Measurements from ENCODE around the gene RRP9. TPM values are rescaled to one million over a fixed set of nuclear protein-coding genes. Genes with fewer than 3 reads are reported as not detected.

RRP9 gene
- total RNA-seq, 1 donor from 2014 or later = 15.6 TPM

DNA sequence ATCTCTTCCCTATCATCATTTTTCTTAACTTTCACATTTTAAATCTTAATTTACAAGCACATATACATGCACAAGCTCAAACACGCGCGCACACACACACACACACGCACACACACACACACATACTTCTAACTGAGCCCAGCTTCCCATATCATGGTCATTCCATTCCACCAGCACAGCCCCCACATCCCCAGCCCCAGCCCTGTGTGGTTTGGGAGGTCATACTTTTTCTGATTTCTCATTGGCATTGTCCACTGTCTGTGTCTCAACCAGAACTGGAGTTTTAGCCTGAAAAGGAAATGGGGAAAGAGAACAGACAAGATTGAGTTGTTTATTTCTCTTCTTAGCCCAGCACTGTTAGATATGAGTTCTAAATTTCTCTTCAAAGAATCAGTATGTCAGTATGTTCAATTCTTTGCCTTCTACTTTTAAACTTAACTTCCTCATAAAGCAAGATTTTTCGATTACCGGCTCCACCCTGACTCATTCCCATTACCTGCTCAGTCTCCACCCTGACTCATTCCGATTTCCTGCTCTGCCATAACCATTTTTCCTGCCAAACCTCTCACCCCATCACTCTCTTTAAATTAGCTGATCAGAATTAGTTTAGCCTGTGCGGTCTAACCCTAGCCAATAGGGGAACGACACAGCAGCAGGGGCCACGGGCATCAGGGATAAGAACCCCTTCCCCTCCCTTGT is 44.9 kb downstream of the RRP9 start:
- H3K4me3 Mint-ChIP-seq (ENCODE audit: unreplicated experiment) = no peak overlapping the region
- H3K9me3 Mint-ChIP-seq (ENCODE audit: unreplicated experiment) = peaks cover 4% of the 10 kb centered on the region
- H3K4me1 Mint-ChIP-seq (ENCODE audit: low read depth, unreplicated experiment) = no peaks in the 10 kb centered on the region
- DNase-seq = no peak
- peaks cover 2% of the 10 kb centered on the region for H3K27me3 Mint-ChIP-seq (ENCODE audit: unreplicated experiment)
- TF ChIP-seq, protein P1, sequence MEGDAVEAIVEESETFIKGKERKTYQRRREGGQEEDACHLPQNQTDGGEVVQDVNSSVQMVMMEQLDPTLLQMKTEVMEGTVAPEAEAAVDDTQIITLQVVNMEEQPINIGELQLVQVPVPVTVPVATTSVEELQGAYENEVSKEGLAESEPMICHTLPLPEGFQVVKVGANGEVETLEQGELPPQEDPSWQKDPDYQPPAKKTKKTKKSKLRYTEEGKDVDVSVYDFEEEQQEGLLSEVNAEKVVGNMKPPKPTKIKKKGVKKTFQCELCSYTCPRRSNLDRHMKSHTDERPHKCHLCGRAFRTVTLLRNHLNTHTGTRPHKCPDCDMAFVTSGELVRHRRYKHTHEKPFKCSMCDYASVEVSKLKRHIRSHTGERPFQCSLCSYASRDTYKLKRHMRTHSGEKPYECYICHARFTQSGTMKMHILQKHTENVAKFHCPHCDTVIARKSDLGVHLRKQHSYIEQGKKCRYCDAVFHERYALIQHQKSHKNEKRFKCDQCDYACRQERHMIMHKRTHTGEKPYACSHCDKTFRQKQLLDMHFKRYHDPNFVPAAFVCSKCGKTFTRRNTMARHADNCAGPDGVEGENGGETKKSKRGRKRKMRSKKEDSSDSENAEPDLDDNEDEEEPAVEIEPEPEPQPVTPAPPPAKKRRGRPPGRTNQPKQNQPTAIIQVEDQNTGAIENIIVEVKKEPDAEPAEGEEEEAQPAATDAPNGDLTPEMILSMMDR (IDR thresholded peaks at IDR 0.05; ENCODE audit: partially characterized antibody, unreplicated experiment) = no peak
- no peak overlapping the region for H3K27ac Mint-ChIP-seq (ENCODE audit: unreplicated experiment)
- H3K36me3 Mint-ChIP-seq (ENCODE audit: unreplicated experiment) = peaks cover 11% of the 10 kb centered on the region

DNA sequence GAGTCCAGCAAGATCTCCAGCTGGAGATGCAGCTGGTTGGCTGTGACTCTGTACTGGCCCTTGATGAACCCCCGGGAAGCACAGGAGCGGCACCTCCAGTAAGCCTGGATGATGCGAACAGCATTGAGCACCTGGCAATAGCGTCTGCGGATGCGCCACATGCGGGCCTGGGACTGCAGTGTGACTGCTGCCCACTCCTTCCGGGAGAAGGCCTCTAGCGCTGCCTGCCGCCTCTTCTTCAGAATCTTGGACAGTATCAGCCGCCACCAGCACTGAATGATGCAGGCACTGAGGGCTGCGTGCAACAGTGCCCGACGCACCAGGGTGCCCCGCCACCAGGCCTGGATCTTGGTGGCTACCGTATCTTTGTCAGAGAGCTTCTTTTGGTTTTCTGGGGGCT is 46.8 kb downstream of the RRP9 start:
- peaks cover 4% of the 10 kb centered on the region for H3K9me3 Mint-ChIP-seq (ENCODE audit: unreplicated experiment)
- peaks cover 11% of the 10 kb centered on the region for H3K36me3 Mint-ChIP-seq (ENCODE audit: unreplicated experiment)

DNA sequence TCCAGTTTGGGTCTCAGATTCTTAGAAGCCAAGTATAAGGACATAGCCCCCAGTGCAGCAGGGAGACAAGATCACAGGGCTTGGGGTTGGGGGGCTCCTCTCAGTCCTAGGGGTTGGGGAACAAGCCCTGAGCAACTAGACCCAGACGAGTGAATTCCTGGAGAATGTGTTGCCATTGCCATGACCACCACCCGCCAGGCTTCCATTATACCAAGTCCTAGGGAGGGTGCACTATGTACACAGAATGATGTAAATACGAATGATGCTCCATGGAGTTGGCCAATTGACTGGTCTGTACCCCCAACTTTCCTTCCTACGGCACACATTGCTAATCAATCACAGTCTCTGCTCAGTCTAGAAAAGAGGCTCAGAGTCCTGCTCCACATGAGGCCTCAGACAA is 47.3 kb downstream of the RRP9 start:
- no peak overlapping the region for H3K27ac Mint-ChIP-seq (ENCODE audit: unreplicated experiment)
- peaks cover 4% of the 10 kb centered on the region for H3K9me3 Mint-ChIP-seq (ENCODE audit: unreplicated experiment)
- TF ChIP-seq, protein P1 (IDR thresholded peaks at IDR 0.05; ENCODE audit: partially characterized antibody, unreplicated experiment) = no peak
- no peak overlapping the region for H3K4me3 Mint-ChIP-seq (ENCODE audit: unreplicated experiment)
- DNase-seq = no peak
- H3K36me3 Mint-ChIP-seq (ENCODE audit: unreplicated experiment) = peaks cover 11% of the 10 kb centered on the region
- H3K27me3 Mint-ChIP-seq (ENCODE audit: unreplicated experiment) = peaks cover 2% of the 10 kb centered on the region
- no peaks in the 10 kb centered on the region for H3K4me1 Mint-ChIP-seq (ENCODE audit: low read depth, unreplicated experiment)

More for the DNA sequence above, 46.8 kb downstream of the RRP9 start:
- Mint-ChIP-seq H3K4me1 (ENCODE audit: low read depth, unreplicated experiment) (no peaks in the 10 kb centered on the region), H3K4me3 (ENCODE audit: unreplicated experiment) (no peak overlapping the region), H3K27ac (ENCODE audit: unreplicated experiment) (no peak overlapping the region), H3K27me3 (ENCODE audit: unreplicated experiment) (peaks cover 2% of the 10 kb centered on the region)
- no peak for DNase-seq
- TF ChIP-seq, protein P1 (IDR thresholded peaks at IDR 0.05; ENCODE audit: partially characterized antibody, unreplicated experiment) = no peak

DNA sequence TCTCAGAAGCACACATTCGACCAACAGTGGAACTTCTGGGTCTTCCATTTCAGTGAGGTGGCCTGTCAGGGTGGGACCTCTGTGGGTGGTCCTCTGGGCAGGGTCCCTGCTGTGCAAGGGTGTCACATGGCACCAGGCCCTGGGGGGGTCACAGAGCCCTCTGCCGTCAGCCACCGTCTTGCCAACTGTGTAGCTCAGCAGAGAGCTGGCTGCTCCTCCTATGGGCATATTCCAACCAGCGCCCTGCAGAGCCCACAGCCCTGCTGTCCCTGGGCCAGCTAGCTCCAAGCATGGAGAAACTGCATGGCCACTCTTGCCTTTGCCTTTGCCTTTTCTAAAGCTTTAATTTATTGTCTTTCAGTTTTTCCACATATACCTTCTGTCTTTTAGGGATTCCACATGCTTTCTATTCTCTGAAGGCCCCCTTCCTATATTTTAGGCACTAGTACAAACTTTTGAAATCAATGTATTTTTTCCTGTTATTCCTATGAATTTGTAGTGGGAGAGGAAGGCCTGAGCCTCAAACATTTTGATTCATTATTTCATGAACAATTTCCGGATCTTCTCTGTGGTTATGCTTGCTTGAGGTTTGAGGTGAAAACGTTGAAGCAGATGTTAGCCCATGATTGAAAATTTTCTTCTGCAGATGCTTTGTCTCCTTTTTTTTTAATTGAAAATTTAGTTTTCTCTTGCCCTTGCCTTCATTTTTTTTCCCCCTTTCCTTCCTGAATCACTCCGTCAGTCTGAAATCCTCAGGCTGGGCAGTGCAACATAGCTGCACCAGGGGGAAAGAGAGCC is 50.3 kb downstream of the RRP9 start:
- H3K27me3 Mint-ChIP-seq (ENCODE audit: unreplicated experiment) = peaks cover 5% of the 10 kb centered on the region
- H3K9me3 Mint-ChIP-seq (ENCODE audit: unreplicated experiment) = peaks cover 2% of the 10 kb centered on the region
- no peak overlapping the region for H3K27ac Mint-ChIP-seq (ENCODE audit: unreplicated experiment)
- peaks cover 9% of the 10 kb centered on the region for H3K36me3 Mint-ChIP-seq (ENCODE audit: unreplicated experiment)
- DNase-seq = no peak
- no peak overlapping the region for H3K4me3 Mint-ChIP-seq (ENCODE audit: unreplicated experiment)
- H3K4me1 Mint-ChIP-seq (ENCODE audit: low read depth, unreplicated experiment) = no peaks in the 10 kb centered on the region
- TF ChIP-seq, protein P1 (IDR thresholded peaks at IDR 0.05; ENCODE audit: partially characterized antibody, unreplicated experiment) = no peak

All from glutamatergic neuron (in vitro differentiated cells).